ENCODE measurements around the gene MFNG. TPM values are rescaled to one million over a fixed set of nuclear protein-coding genes. Genes with fewer than 3 reads are reported as not detected.
"Not testable (repeated sequence)": the region's sequence is repeated elsewhere in the genome, so short reads cannot be mapped to it uniquely, and the experiment has no call there.

MFNG gene, protein sequence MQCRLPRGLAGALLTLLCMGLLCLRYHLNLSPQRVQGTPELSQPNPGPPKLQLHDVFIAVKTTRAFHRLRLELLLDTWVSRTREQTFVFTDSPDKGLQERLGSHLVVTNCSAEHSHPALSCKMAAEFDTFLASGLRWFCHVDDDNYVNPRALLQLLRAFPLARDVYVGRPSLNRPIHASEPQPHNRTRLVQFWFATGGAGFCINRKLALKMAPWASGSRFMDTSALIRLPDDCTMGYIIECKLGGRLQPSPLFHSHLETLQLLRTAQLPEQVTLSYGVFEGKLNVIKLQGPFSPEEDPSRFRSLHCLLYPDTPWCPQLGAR
- total RNA-seq, result 100 to 1,000 TPM; 135 to 338 TPM

DNA sequence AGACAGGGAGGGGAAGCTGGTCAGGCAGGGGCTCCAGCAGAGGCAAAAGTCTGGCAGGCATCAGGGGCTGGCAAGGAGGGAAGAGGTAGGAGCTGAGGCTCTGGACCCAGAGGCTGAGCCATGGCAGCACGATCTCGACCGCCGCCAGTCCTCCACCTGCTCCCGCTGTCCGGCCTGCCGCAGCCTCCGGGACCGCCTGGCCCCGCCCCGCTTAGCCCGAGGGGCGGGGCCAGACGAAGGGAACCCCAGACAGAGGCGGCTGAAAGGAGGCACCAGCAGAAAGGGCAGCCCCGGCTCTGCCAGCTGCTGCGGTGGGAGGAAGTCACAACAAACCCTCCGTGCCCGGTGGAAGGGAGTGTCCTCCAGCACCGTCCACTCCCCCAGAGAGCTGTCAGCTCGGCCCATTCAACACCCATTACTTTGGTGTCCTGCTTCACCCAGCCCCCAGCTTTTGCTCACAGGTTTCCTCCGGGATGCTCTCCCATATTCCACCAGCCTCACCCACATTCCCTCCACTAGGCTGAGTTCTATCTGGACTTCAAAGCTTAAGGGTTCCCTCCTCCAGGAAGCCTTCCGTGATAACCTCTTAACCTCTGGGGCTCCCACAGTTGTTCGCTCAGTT is at the start of gene MFNG:
TSS of gene MFNG (minus strand) at position 161 of the 622 bp plus-strand sequence. CDS start 207 bp downstream, outside the sequence.
- H3K27ac Mint-ChIP-seq, result peak within 1 kb of the TSS; percentile 92 to 95
- H3K27me3 Mint-ChIP-seq, result no peaks in the 10 kb centered on the region
- H3K4me1 Mint-ChIP-seq (ENCODE audit: low read depth in 2 of 2), result peaks cover 41 to 61% of the 10 kb centered on the region in 2 donors
- H3K4me3 Mint-ChIP-seq, result peak within 1 kb of the TSS; percentile 95
- ATAC-seq, result peak; percentile 79 to 88
- DNase-seq (ENCODE audit: low spot score), result peak; percentile 89
- H3K36me3 Mint-ChIP-seq, result no peaks in the 10 kb centered on the region
- H3K9me3 Mint-ChIP-seq, result no peaks in the 10 kb centered on the region

DNA sequence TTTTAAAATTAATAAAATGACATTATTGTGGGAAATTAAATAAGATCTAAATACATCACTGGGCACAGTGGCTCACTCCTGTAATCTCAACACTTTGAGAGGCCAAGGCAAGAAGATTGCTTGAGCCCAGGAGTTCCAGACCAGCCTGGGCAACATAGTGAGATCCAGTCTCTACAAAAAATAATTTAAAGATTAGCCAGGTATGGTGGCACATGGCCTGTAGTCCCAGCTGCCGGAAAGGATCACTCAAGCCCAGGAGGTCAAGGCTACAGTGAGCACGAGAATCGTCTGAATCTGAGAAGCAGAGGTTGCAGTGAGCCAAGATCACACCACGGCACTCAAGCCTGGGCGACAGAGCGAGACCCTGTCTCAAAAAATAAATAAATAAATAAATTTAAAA is 49.0 kb upstream of the MFNG start:
- Mint-ChIP-seq H3K27ac (no peak overlapping the region), H3K27me3 (peaks cover 8 to 10% of the 10 kb centered on the region in 2 donors), H3K9me3 (no peaks in the 10 kb centered on the region), H3K4me1 (ENCODE audit: low read depth in 2 of 2) (peaks cover 22 to 25% of the 10 kb centered on the region in 2 donors), H3K4me3 (no peak overlapping the region), H3K36me3 (no peaks in the 10 kb centered on the region)
- DNase-seq (ENCODE audit: low spot score) (no peak), ATAC-seq (no peak)

DNA sequence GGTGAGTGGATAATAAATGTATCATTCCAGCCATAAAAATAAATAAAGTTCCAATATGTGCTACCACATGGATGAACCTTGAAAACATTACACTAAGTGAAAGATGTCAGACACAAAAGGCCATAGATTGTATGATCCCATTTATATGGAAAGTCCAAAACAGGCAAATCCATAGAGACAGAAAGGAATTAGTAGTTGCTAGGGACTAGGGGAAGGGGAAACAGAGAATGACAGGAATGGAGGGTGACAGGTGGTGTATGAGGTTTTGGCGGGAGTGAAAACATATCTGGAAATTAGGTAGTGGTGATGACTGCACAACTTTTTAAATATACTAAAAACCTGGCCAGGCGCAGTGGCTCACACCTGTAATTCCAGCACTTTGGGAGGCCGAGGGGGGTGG is 48.3 kb upstream of the MFNG start:
- no peak for DNase-seq (ENCODE audit: low spot score)
- no peaks in the 10 kb centered on the region for H3K36me3 Mint-ChIP-seq
- no peak overlapping the region for H3K4me3 Mint-ChIP-seq
- H3K27ac Mint-ChIP-seq, result peak overlapping the region; percentile 15 to 32
- H3K4me1 Mint-ChIP-seq (ENCODE audit: low read depth in 2 of 2), result peaks cover 21 to 23% of the 10 kb centered on the region in 2 donors
- no peaks in the 10 kb centered on the region for H3K9me3 Mint-ChIP-seq
- H3K27me3 Mint-ChIP-seq, result peaks cover 7 to 9% of the 10 kb centered on the region in 2 donors
- no peak for ATAC-seq

DNA sequence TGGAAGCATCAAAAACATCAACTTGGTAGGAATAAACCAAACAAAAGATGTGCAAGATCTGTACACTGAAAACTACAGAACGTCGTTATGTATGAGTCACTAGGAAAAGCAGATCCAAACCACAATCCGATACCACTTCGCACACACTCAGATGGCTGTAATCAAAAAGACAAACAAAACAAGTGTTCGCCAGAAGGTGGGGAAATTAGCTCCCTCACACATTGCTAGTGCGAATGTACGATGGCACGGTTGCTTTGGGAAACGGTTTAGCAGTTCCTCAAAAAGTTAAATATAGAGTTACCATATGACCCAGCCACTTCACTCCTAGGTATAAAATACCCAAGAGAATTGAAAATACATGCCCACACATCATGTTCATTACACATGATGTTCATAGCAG is 47.8 kb upstream of the MFNG start:
- H3K36me3 Mint-ChIP-seq, result no peaks in the 10 kb centered on the region
- peaks cover 19 to 20% of the 10 kb centered on the region in 2 donors for H3K4me1 Mint-ChIP-seq (ENCODE audit: low read depth in 2 of 2)
- no peak overlapping the region for H3K4me3 Mint-ChIP-seq
- H3K27me3 Mint-ChIP-seq, result peaks cover 4 to 9% of the 10 kb centered on the region in 2 donors
- ATAC-seq (peak; percentile 54 to 59), DNase-seq (ENCODE audit: low spot score) (no peak)
- H3K9me3 Mint-ChIP-seq, result no peaks in the 10 kb centered on the region
- H3K27ac Mint-ChIP-seq, result peak overlapping the region; percentile 15 to 32

DNA sequence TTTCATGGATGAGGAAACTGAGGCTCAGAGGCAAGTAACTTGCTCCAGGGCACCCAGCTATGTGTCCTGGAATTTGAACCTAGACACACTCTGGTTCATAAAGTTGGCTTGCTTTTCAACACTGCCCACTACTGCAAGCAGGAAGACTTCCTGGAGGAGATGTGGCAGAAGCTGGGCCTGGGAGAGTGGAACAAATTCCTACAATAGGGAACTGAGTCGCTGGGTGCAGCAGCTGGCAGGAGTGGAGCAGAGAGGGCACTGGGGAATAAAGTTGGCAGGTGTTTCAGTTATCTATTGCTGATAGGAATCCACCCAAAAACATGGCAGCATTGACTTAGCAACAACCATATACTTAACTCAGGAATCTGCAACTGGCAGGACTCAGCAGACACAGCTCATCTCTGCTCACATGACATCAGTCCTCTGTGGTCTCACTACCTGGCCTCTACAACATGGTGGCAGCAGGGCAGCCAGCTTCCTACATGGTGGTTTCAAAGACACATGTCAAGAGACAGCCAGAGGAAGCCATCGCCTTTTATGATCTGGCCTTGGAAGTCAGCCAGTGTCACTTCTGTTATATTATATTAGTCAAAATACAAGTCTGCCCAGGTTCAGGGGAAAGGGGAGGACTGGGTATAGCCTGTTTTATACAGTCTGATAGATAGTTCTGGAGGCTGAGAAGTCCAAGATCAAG is 43.6 kb upstream of the MFNG start:
- H3K4me3 Mint-ChIP-seq, result no peak overlapping the region
- ATAC-seq, result no peak
- peaks cover 0 to 8% of the 10 kb centered on the region in 2 donors for H3K27me3 Mint-ChIP-seq
- peaks cover 11 to 12% of the 10 kb centered on the region in 2 donors for H3K4me1 Mint-ChIP-seq (ENCODE audit: low read depth in 2 of 2)
- DNase-seq (ENCODE audit: low spot score), result no peak
- no peaks in the 10 kb centered on the region for H3K36me3 Mint-ChIP-seq
- H3K9me3 Mint-ChIP-seq, result no peaks in the 10 kb centered on the region
- H3K27ac Mint-ChIP-seq, result no peak overlapping the region

DNA sequence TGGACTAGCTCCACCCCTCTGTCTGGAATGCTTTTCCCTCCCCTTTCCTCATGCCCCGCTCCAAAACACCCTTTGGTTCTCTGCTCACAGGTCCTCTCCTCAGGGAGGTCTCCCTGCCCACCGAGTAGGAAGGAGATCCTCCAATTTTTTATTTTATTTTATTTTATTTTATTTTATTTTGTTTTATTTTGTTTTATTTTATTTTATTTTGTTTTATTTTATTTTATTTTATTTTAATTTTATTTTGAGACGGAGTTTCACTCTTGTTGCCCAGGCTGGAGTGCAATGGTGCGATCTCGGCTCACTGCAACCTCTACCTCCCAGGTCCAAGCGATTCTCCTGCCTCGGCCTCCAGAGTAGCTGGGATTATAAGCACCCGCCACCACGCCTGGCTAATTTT is 41.8 kb upstream of the MFNG start:
- not testable (repeated sequence) for H3K27me3 Mint-ChIP-seq; H3K4me1 Mint-ChIP-seq (ENCODE audit: low read depth in 2 of 2); DNase-seq (ENCODE audit: low spot score); H3K4me3 Mint-ChIP-seq; H3K9me3 Mint-ChIP-seq; ATAC-seq; H3K36me3 Mint-ChIP-seq; H3K27ac Mint-ChIP-seq

DNA sequence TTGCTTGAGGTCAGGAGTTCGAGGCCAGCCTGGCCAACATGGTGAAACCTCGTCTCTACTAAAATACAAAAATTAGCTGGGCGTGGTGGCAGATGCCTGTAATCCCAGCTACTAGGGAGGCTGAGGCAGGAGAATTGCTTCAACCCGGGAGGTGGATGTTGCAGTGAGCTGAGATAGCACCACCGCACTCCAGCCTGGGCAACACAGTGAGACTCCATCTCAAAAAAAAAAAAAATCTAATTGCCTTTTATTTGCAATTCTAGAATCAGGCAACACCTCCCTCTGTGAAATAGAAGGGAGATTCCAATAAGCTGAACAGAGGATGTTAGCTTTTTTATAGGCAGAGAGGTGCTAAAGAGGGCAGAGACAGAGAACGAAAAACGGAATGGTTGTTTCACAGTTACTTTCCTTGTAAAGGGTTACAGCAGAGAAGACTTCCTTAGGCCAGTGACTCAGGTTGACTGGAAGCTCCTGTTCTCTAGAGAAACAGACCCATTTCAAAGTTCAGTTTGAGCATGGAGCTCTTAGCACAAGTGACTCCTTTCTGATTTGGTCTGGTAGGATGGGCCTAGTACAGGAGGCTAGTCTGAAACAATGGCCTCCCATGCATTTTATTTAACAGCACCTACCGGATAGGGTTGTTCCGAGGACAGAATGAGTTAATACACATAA is 41.0 kb upstream of the MFNG start:
- not testable (repeated sequence) for ATAC-seq; H3K9me3 Mint-ChIP-seq; H3K27ac Mint-ChIP-seq; H3K4me1 Mint-ChIP-seq (ENCODE audit: low read depth in 2 of 2); H3K27me3 Mint-ChIP-seq; H3K4me3 Mint-ChIP-seq; H3K36me3 Mint-ChIP-seq; DNase-seq (ENCODE audit: low spot score)

DNA sequence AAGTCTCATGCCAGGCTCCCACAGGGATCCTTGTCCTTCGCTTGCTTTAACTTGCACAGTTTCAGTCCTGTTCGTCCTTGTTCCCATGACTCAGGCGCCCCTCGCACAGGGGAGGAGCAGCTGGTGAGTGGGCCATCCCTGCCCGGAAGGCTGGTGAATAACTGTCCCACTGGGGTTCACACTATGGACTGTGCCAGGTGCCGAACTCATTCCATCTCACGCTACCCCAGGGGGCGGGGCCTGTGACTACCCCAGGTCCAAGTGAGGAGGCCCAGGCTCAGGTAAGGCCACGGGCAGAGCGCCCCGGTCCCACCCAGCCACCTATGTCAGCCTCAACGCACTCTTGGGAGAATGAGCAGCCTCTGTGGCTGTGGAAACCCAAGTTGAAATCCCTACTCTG is 40.2 kb upstream of the MFNG start:
- H3K9me3 Mint-ChIP-seq, result no peaks in the 10 kb centered on the region
- no peak overlapping the region for H3K27ac Mint-ChIP-seq
- peaks cover 9 to 10% of the 10 kb centered on the region in 2 donors for H3K27me3 Mint-ChIP-seq
- H3K4me3 Mint-ChIP-seq, result no peak overlapping the region
- H3K36me3 Mint-ChIP-seq, result no peaks in the 10 kb centered on the region
- no peak for ATAC-seq
- H3K4me1 Mint-ChIP-seq (ENCODE audit: low read depth in 2 of 2), result no peaks in the 10 kb centered on the region
- no peak for DNase-seq (ENCODE audit: low spot score)

DNA sequence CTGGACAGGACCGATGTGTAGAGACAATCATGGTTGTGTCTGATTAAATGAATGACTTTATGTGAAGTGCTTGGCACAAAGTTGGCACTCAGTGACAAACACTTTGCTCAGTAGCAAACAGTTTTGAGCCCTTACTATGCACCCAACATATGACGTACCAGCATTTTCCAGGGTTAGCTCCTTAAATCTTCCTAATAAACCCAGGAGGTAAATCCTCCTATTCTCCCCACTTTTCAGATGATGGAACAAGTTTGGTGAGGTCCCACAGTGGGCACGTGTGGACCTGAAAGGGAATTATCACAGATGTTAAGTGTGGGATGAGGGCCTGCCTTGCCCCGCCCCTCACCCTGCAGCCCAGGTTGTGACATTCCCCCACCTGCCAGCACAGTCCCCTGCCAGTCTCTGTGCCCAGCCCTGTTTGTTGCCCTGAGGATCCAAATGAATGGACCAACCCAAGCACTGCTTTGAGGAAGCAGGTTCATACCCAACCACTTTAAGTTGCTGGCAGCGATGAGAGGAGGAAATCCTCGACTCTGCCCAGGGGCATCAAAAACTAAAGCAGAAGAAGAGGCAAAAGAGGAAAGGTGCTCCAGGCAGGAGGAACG is 39.7 kb upstream of the MFNG start:
- H3K36me3 Mint-ChIP-seq, result no peaks in the 10 kb centered on the region
- H3K27me3 Mint-ChIP-seq, result peaks cover 9 to 13% of the 10 kb centered on the region in 2 donors
- no peaks in the 10 kb centered on the region for H3K9me3 Mint-ChIP-seq
- H3K4me3 Mint-ChIP-seq, result no peak overlapping the region
- peak overlapping the region in 1 of 2 donors; percentile 29 for H3K27ac Mint-ChIP-seq
- no peak for ATAC-seq
- H3K4me1 Mint-ChIP-seq (ENCODE audit: low read depth in 2 of 2), result no peaks in the 10 kb centered on the region
- no peak for DNase-seq (ENCODE audit: low spot score)

DNA sequence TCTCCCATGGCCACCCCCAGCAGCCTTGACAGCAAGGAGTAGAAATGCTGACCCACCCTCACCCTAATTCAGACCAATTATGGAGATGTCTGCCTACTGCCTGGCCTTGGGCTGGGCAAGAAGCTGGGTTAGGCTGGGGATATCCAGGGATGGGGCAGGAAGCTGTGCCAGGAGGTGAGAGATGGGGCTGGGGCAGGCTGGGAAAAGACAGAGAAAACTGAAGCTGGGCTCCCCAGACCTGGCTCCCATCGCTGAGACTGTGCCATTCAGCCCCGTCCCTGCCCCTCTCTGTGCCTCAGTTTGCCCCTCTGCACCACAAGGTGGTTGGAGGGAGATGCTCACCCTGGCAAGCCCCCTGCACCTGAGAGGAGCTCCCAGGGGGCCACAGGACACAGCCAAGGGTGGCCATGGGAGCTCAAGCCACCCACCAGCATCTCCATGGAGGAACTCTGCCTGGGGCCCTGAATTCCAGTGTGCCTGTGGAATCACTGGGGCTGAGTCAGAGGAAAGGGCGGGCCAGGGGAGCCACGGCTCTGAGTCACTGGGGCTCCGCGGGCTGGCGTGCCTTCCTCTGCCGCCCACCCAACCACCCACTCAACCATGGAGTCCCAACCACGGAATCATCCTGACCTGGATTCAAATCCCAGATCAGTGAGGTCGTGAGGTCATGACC is 39.0 kb upstream of the MFNG start:
- ATAC-seq (no peak), DNase-seq (ENCODE audit: low spot score) (no peak)
- no peaks in the 10 kb centered on the region for H3K4me1 Mint-ChIP-seq (ENCODE audit: low read depth in 2 of 2)

DNA sequence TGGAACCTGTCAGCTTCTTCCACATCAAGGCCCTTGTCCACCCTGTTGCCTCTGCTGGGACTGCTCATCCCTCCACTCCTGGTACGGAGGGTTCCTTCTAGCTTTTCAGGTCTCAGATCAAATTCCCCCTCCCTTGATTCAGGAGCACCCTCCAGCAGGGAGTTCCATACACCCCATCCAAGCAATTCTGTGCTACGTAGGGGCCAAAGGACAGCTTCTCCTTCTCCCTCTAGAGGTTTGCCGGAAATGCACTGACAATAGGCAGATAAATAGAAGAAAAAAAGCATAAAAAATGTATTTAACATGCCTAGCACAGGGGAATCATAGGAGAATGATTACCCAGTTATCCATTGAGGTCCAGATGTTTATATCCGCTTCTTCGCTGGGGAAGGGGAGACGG is 36.3 kb upstream of the MFNG start:
- no peak for ATAC-seq
- no peaks in the 10 kb centered on the region for H3K9me3 Mint-ChIP-seq
- no peaks in the 10 kb centered on the region for H3K36me3 Mint-ChIP-seq
- H3K27ac Mint-ChIP-seq, result no peak overlapping the region
- peaks cover 0 to 5% of the 10 kb centered on the region in 2 donors for H3K4me1 Mint-ChIP-seq (ENCODE audit: low read depth in 2 of 2)
- H3K27me3 Mint-ChIP-seq, result peaks cover 15 to 17% of the 10 kb centered on the region in 2 donors
- no peak for DNase-seq (ENCODE audit: low spot score)
- H3K4me3 Mint-ChIP-seq, result no peak overlapping the region

More for the DNA sequence above, 39.0 kb upstream of the MFNG start:
- peaks cover 9 to 13% of the 10 kb centered on the region in 2 donors for H3K27me3 Mint-ChIP-seq
- no peaks in the 10 kb centered on the region for H3K9me3 Mint-ChIP-seq
- no peaks in the 10 kb centered on the region for H3K36me3 Mint-ChIP-seq
- no peak overlapping the region for H3K4me3 Mint-ChIP-seq
- no peak overlapping the region for H3K27ac Mint-ChIP-seq

DNA sequence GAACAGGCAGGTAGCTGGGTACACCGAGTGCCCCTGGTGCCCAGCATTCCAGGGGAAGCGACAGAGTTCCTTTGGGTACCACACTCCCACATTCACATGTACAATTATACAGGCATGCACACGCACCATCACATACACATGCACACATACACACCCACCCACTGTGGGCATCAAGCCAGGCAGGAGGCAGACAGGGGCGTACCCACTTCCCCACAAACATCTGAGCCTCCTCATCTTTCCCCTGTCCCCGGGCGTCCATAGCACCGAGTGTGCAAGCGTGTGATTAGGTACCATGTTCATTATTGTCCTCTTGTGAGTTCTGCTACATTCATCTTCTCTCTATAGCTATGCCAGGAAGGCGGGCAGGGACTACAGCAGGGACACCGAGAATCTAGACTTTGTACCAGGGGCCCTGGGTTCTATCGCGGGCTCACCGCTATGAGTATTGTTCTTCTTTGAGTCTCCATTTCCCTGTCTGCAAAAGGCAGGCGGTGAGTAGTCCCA is 35.1 kb upstream of the MFNG start:
- no peak for DNase-seq (ENCODE audit: low spot score)
- Mint-ChIP-seq H3K27ac (no peak overlapping the region), H3K4me3 (no peak overlapping the region), H3K36me3 (no peaks in the 10 kb centered on the region), H3K4me1 (ENCODE audit: low read depth in 2 of 2) (peaks cover 0 to 5% of the 10 kb centered on the region in 2 donors), H3K9me3 (no peaks in the 10 kb centered on the region), H3K27me3 (peaks cover 15 to 17% of the 10 kb centered on the region in 2 donors)
- no peak for ATAC-seq

DNA sequence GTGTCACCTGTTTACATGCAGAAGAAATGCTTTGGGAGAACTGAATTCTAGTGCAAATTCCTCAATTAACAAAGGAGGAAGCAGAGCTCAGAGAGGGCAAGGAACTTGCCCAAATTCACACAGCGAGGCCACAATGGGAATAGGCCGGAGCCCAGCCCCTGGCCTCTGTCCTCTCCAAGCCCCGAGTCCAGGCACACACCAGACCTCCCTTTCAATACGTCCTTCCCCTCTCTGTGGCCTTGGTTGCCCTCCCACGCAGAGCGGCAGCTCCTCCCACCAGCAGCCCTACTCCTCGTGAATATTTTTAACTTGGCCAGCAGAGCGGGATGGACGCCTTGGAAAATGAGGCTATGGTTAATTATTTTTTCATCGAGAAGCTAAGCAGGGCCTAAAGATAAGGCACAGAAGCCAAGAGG is 34.6 kb upstream of the MFNG start:
- ATAC-seq, result no peak
- Mint-ChIP-seq H3K27me3 (peaks cover 15 to 17% of the 10 kb centered on the region in 2 donors), H3K27ac (no peak overlapping the region), H3K9me3 (no peaks in the 10 kb centered on the region), H3K36me3 (no peaks in the 10 kb centered on the region), H3K4me3 (no peak overlapping the region), H3K4me1 (ENCODE audit: low read depth in 2 of 2) (peaks cover 0 to 5% of the 10 kb centered on the region in 2 donors)
- DNase-seq (ENCODE audit: low spot score), result no peak

Data from natural killer cell treated with Interleukin-12 subunit alpha and Interleukin-12 subunit beta and Interleukin-15 and Interleukin-18, amount 100 ng/mL, for 72 hours (primary cell).